Activated CD8-positive, alpha-beta T cell treated with anti-CD3 and anti-CD28 coated beads, Interleukin-2, amount 10 ng/mL, durations not matched to agents 7 days and 5 days (primary cell): ENCODE measurements around the gene ATP6V0E2. TPM values are rescaled to one million over a fixed set of nuclear protein-coding genes. Genes with fewer than 3 reads are reported as not detected.

Experiments
- ATAC-seq: fragments of 150-1000 bp; cut with Tn5 transposase; one replicate; pipeline ENCODE4 v1.10.0; 2021; ENCODE audit warnings: moderate library complexity
- CTCF ChIA-PET: fragments of 350-600 bp; sonication (Branson Sonifier 250); formaldehyde crosslinking; loops from one replicate; lab custom pipeline; 2021; ENCODE audit warnings: antibody characterized with exemption; lab: Charles Lee
- POLR2A ChIA-PET: fragments of 350-600 bp; sonication (Branson Sonifier 250); formaldehyde crosslinking; loops from one replicate; lab custom pipeline; 2021; ENCODE audit warnings: antibody characterized with exemption; lab: Charles Lee
- DNase-seq: peaks from one replicate; pipeline ENCODE4 v3.0.0-alpha.2; 2020
- H3K27ac Mint-ChIP-seq: one replicate; pipeline ENCODE4 v1.8.0; 2021; ENCODE audit warnings: mild to moderate bottlenecking, mixed read lengths
- H3K27me3 Mint-ChIP-seq: one replicate; pipeline ENCODE4 v1.8.0; 2021; ENCODE audit warnings: low read depth, mixed read lengths
- H3K36me3 Mint-ChIP-seq: one replicate; pipeline ENCODE4 v1.8.0; 2021; ENCODE audit warnings: low read depth, mixed read lengths
- H3K4me1 Mint-ChIP-seq: one replicate; pipeline ENCODE4 v1.8.0; 2021; ENCODE audit warnings: low read depth, mixed read lengths
- H3K4me3 Mint-ChIP-seq: one replicate; pipeline ENCODE4 v1.8.0; 2021; ENCODE audit warnings: mild to moderate bottlenecking, mixed read lengths
- H3K9me3 Mint-ChIP-seq: one replicate; pipeline ENCODE4 v1.8.0; 2022; ENCODE audit warnings: mixed read lengths; ENCODE audit not compliant: insufficient read depth
- total RNA-seq, 2 experiments: library from RNA; stranded (reverse); gene quantifications; one replicate each; pipeline ENCODE4 v1.2.3, GENCODE V29; 2021

The ATP6V0E2 gene
- total RNA-seq, 2 experiments from 2014 or later: 92.9 to 99.6 TPM

- CTCF ChIA-PET: interaction anchor here (1.2 to 2.0 kb wide), 4 partner anchors 9 to 27 kb away, joined by 3 to 9 read pairs (median 8); partner anchors contain the start of gene ZNF862
- H3K27ac Mint-ChIP-seq: peak overlapping the region; percentile 98
- POLR2A ChIA-PET: interaction anchor here (0.9 to 1.5 kb wide), 4 partner anchors 9 to 27 kb away, joined by 3 to 11 read pairs (median 4); partner anchors contain the start of gene ZNF862
- H3K36me3 Mint-ChIP-seq: peaks cover 54% of the 10 kb centered on the region
- H3K9me3 Mint-ChIP-seq: no peaks in the 10 kb centered on the region
- DNase-seq (peak; percentile 85), ATAC-seq (peak; percentile 74)
- no peaks in the 10 kb centered on the region for H3K27me3 Mint-ChIP-seq
- H3K4me1 Mint-ChIP-seq: peaks cover 98% of the 10 kb centered on the region
- peak overlapping the region; percentile 41 for H3K4me3 Mint-ChIP-seq
These were observed 8.3 kb upstream of the ATP6V0E2 start for GRCh38 chr7:149865437-149865836.

- Mint-ChIP-seq H3K4me1 (peaks cover 98% of the 10 kb centered on the region), H3K27me3 (no peaks in the 10 kb centered on the region), H3K27ac (peak overlapping the region; percentile 98), H3K4me3 (peak overlapping the region; percentile 41), H3K9me3 (no peaks in the 10 kb centered on the region), H3K36me3 (peaks cover 53% of the 10 kb centered on the region)
- ChIA-PET POLR2A (no interaction called here), CTCF (interaction anchor here (1.2 to 2.0 kb wide), 3 partner anchors 10 to 27 kb away, joined by 3 to 9 read pairs (median 9); partner anchors contain the start of gene ZNF862)
- ATAC-seq: no peak
- DNase-seq: no peak
These were observed 7.5 kb upstream of the ATP6V0E2 start for GRCh38 chr7:149866139-149866778.

- no peak for ATAC-seq
- POLR2A ChIA-PET: interaction anchor here (1.1 to 6.2 kb wide), 2 partner anchors 17 to 28 kb away, joined by 4 to 35 read pairs; partner anchors contain the start of gene ZNF862
- Mint-ChIP-seq H3K27me3 (no peaks in the 10 kb centered on the region), H3K9me3 (no peaks in the 10 kb centered on the region), H3K36me3 (peaks cover 46% of the 10 kb centered on the region), H3K27ac (peak overlapping the region; percentile 98), H3K4me1 (peaks cover 98% of the 10 kb centered on the region), H3K4me3 (peak overlapping the region; percentile 20)
- no peak for DNase-seq
- CTCF ChIA-PET: interaction anchor here (1.0 to 1.2 kb wide), 2 partner anchors 12 to 16 kb away, joined by 3 to 7 read pairs; no protein-coding TSS in a partner anchor
These were observed 6.9 kb upstream of the ATP6V0E2 start for GRCh38 chr7:149866779-149867447.

- H3K4me1 Mint-ChIP-seq: peaks cover 97% of the 10 kb centered on the region
- peak overlapping the region; percentile 25 for H3K4me3 Mint-ChIP-seq
- ATAC-seq (no peak), DNase-seq (no peak)
- peak overlapping the region; percentile 98 for H3K27ac Mint-ChIP-seq
- H3K27me3 Mint-ChIP-seq: no peaks in the 10 kb centered on the region
- CTCF ChIA-PET: interaction anchor here (1.0 to 1.2 kb wide), 2 partner anchors 13 to 15 kb away, joined by 3 to 7 read pairs; no protein-coding TSS in a partner anchor
- H3K9me3 Mint-ChIP-seq: no peaks in the 10 kb centered on the region
- peaks cover 36% of the 10 kb centered on the region for H3K36me3 Mint-ChIP-seq
- POLR2A ChIA-PET: interaction anchor here (1.1 to 6.2 kb wide), 2 partner anchors 18 to 29 kb away, joined by 4 to 35 read pairs; partner anchors contain the start of gene ZNF862
These were observed 5.8 kb upstream of the ATP6V0E2 start for GRCh38 chr7:149867762-149868622.

GRCh38 chr7:149868623-149869290 is 5.0 kb upstream of the ATP6V0E2 start:
- Mint-ChIP-seq H3K27ac (peak overlapping the region; percentile 98), H3K4me1 (peaks cover 90% of the 10 kb centered on the region), H3K4me3 (peak overlapping the region; percentile 25), H3K36me3 (peaks cover 34% of the 10 kb centered on the region), H3K9me3 (no peaks in the 10 kb centered on the region), H3K27me3 (no peaks in the 10 kb centered on the region)
- ATAC-seq: no peak
- ChIA-PET CTCF (interaction anchor here (1.4 to 2.1 kb wide), 3 partner anchors 7 to 30 kb away, joined by 5 to 14 read pairs (median 10); partner anchors contain the start of gene ZNF862), POLR2A (interaction anchor here (6.2 kb wide), 1 partner anchor 30 kb away, joined by 35 read pairs; the partner anchor contains the start of gene ZNF862)
- DNase-seq: no peak

- Mint-ChIP-seq H3K9me3 (no peaks in the 10 kb centered on the region), H3K4me1 (peaks cover 85% of the 10 kb centered on the region), H3K27ac (peak overlapping the region; percentile 98), H3K27me3 (no peaks in the 10 kb centered on the region), H3K4me3 (peak overlapping the region; percentile 61), H3K36me3 (peaks cover 35% of the 10 kb centered on the region)
- ChIA-PET CTCF (interaction anchor here (1.0 to 2.1 kb wide), 6 partner anchors 8 to 127 kb away, joined by 3 to 14 read pairs (median 4); partner anchors contain the start of gene ZNF862), POLR2A (interaction anchor here (6.2 kb wide), 1 partner anchor 30 kb away, joined by 35 read pairs; the partner anchor contains the start of gene ZNF862)
- DNase-seq (no peak), ATAC-seq (no peak)
These were observed 4.5 kb upstream of the ATP6V0E2 start for GRCh38 chr7:149869291-149869650.

GRCh38 chr7:149869867-149870266 is 3.9 kb upstream of the ATP6V0E2 start:
- CTCF ChIA-PET: interaction anchor here (0.6 to 2.1 kb wide), 8 partner anchors 8 to 128 kb away, joined by 3 to 14 read pairs (median 3); partner anchors contain the start of gene ZNF862
- H3K9me3 Mint-ChIP-seq: no peaks in the 10 kb centered on the region
- H3K4me3 Mint-ChIP-seq: peak overlapping the region; percentile 61
- H3K4me1 Mint-ChIP-seq: peaks cover 85% of the 10 kb centered on the region
- peak; percentile 80 for DNase-seq
- POLR2A ChIA-PET: interaction anchor here (6.2 kb wide), 1 partner anchor 31 kb away, joined by 35 read pairs; the partner anchor contains the start of gene ZNF862
- ATAC-seq: peak; percentile 19
- H3K27me3 Mint-ChIP-seq: no peaks in the 10 kb centered on the region
- H3K27ac Mint-ChIP-seq: peak overlapping the region; percentile 98
- peaks cover 32% of the 10 kb centered on the region for H3K36me3 Mint-ChIP-seq

GRCh38 chr7:149870274-149870673 is 3.5 kb upstream of the ATP6V0E2 start:
- ChIA-PET POLR2A (interaction anchor here (6.2 kb wide), 1 partner anchor 31 kb away, joined by 35 read pairs; the partner anchor contains the start of gene ZNF862), CTCF (interaction anchor here (0.6 to 2.1 kb wide), 8 partner anchors 9 to 128 kb away, joined by 3 to 14 read pairs (median 3); partner anchors contain the start of gene ZNF862)
- H3K9me3 Mint-ChIP-seq: no peaks in the 10 kb centered on the region
- DNase-seq: no peak
- peaks cover 85% of the 10 kb centered on the region for H3K4me1 Mint-ChIP-seq
- H3K4me3 Mint-ChIP-seq: peak overlapping the region; percentile 61
- peak overlapping the region; percentile 98 for H3K27ac Mint-ChIP-seq
- H3K27me3 Mint-ChIP-seq: no peaks in the 10 kb centered on the region
- peak; percentile 5 for ATAC-seq
- peaks cover 30% of the 10 kb centered on the region for H3K36me3 Mint-ChIP-seq

- ATAC-seq (no peak), DNase-seq (peak; percentile 58)
- ChIA-PET CTCF (interaction anchor here (0.6 to 2.1 kb wide), 7 partner anchors 10 to 129 kb away, joined by 3 to 14 read pairs (median 3); partner anchors contain the start of gene ZNF862), POLR2A (interaction anchor here (0.6 to 6.2 kb wide), 2 partner anchors 32 to 861 kb away, joined by 3 to 35 read pairs; partner anchors contain the start of gene ZNF862)
- Mint-ChIP-seq H3K27me3 (no peaks in the 10 kb centered on the region), H3K4me3 (peak overlapping the region; percentile 61), H3K27ac (peak overlapping the region; percentile 98), H3K9me3 (no peaks in the 10 kb centered on the region), H3K36me3 (peaks cover 37% of the 10 kb centered on the region), H3K4me1 (peaks cover 85% of the 10 kb centered on the region)
These were observed 2.9 kb upstream of the ATP6V0E2 start for GRCh38 chr7:149870701-149871483.
